ENCODE data around the gene CACNA1B.

DNA sequence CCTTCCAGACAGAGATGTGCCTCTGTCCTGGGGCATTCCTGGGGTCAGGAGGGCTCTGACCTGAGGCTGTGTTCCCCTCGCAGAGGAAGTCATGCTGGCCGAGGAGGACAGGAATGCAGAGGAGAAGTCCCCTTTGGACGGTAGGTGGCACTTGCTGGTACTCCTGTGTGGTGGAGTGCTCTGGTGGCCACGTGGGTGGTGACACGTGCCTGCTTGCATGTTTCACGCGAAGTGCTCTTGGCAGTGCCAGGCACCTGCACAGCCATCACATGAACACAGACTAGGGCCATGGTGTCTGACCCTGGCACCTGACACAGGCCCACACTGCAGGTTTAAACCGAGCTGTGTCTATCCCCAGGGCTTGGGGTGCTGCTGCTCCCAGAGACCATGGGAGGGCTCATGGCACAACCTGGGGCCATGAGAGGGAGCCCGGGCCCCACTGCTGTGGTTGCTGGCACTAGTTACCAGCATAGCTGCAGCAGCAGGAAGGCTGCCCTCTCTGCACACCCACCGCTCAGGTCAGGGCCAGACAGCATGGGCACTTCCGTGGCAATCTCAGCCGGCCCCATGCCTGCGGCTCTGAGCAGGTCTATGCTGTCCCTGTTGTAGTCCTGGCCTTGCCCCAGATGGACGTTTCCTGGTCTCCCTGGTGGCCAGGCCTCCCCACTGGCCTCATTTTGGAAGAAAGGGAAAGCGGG lies 79.3 kb downstream of the CACNA1B start:
- TF ChIP-seq, protein P1, sequence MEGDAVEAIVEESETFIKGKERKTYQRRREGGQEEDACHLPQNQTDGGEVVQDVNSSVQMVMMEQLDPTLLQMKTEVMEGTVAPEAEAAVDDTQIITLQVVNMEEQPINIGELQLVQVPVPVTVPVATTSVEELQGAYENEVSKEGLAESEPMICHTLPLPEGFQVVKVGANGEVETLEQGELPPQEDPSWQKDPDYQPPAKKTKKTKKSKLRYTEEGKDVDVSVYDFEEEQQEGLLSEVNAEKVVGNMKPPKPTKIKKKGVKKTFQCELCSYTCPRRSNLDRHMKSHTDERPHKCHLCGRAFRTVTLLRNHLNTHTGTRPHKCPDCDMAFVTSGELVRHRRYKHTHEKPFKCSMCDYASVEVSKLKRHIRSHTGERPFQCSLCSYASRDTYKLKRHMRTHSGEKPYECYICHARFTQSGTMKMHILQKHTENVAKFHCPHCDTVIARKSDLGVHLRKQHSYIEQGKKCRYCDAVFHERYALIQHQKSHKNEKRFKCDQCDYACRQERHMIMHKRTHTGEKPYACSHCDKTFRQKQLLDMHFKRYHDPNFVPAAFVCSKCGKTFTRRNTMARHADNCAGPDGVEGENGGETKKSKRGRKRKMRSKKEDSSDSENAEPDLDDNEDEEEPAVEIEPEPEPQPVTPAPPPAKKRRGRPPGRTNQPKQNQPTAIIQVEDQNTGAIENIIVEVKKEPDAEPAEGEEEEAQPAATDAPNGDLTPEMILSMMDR (IDR thresholded peaks at IDR 0.05; ENCODE audit: insufficient read depth, low read length), result no peak
- TF ChIP-seq POLR2AphosphoS5 (IDR thresholded peaks at IDR 0.05; ENCODE audit: low read depth), result no peak
